ENCODE measurements around the gene C1orf105.

DNA sequence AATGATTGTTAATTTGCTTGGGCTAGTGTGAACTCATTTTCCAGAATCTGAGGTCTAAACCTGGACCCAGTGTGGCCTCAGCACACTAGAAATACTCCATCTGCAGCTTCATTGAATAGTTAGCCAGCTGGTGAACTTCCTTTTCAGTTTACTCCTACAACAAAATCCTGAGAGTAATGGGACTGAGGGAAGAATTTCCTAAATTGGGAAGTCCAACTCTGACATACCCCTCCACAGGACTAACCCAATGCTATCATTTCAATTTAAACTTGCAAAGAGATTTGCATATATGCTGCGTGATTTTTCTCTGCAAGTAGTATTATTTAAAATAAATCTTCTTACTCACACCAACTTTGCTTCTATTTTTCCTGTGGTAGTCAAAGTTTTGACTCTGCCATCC lies 51.2 kb downstream of the C1orf105 start:
- TF ChIP-seq ZNF274 (IDR thresholded peaks at IDR 0.05; ENCODE audit: low read depth, low read length) (no peak), YY1 (IDR thresholded peaks at IDR 0.05; ENCODE audit: insufficient read depth, insufficient read length) (no peak), SUZ12 (IDR thresholded peaks at IDR 0.05; ENCODE audit: extremely low read depth, insufficient read depth, insufficient read length) (no peak)
